HepG2 (cell line): ENCODE results near the gene NDUFS2. TPM values are rescaled to one million over a fixed set of nuclear protein-coding genes. Genes with fewer than 3 reads are reported as not detected.

Source experiments
- ATF7 ChIP-seq, 2 experiments: fragments of 450-650 bp in 1 of 2; sonication (generic) in 1 of 2; formaldehyde crosslinking in 1 of 2; IDR thresholded peaks; 2 replicates each; pipeline versions ENCODE4 v1.4.0 to v1.6.1; 2016 to 2020; ENCODE audit warnings: antibody characterized with exemption in 1 of 2, mild to moderate bottlenecking in 1 of 2, missing genetic modification reagents in 1 of 2
- ELF1 ChIP-seq: sonication (generic); formaldehyde crosslinking; IDR thresholded peaks from 2 replicates; pipeline ENCODE4 v1.4.0; 2020; ENCODE audit warnings: missing genetic modification reagents
- FOXJ3 ChIP-seq: sonication (generic); formaldehyde crosslinking; IDR thresholded peaks from 2 replicates; pipeline ENCODE4 v1.4.0; 2020; ENCODE audit warnings: missing genetic modification reagents, mild to moderate bottlenecking, borderline replicate concordance
- IKZF1 ChIP-seq: fragments of 450-650 bp; IDR thresholded peaks from 2 replicates; pipeline ENCODE4 v1.7.1; 2016
- KLF15 ChIP-seq: sonication (generic); formaldehyde crosslinking; IDR thresholded peaks from 2 replicates; pipeline ENCODE4 v1.8.1; 2023; ENCODE audit warnings: borderline replicate concordance, mild to moderate bottlenecking, inconsistent platforms, missing genetic modification reagents, mixed read lengths
- MXI1 ChIP-seq: IDR thresholded peaks from 3 replicates; pipeline ENCODE4 v1.6.1; 2012; ENCODE audit warnings: low read depth, low read length, inconsistent platforms, borderline replicate concordance
- NFRKB ChIP-seq: fragments of 450-650 bp; IDR thresholded peaks from 2 replicates; pipeline ENCODE4 v1.6.1; 2017
- PCBP1 ChIP-seq: fragments of 200-400 bp; formaldehyde crosslinking; IDR thresholded peaks from 2 replicates; pipeline ENCODE4 v1.6.1; 2017; ENCODE audit warnings: mild to moderate bottlenecking, low read depth, low read length, borderline replicate concordance
- POLR2G ChIP-seq: fragments of 200-400 bp; formaldehyde crosslinking; IDR thresholded peaks from 2 replicates; pipeline ENCODE4 v1.6.1; 2018; ENCODE audit warnings: mild to moderate bottlenecking, low read depth, low read length, moderate library complexity
- RELA ChIP-seq: sonication (generic); formaldehyde crosslinking; IDR thresholded peaks from 2 replicates; pipeline ENCODE4 v1.4.0; 2020; ENCODE audit warnings: missing genetic modification reagents
- ZMYM3 ChIP-seq: sonication (generic); formaldehyde crosslinking; IDR thresholded peaks from 2 replicates; pipeline ENCODE4 v1.5.1; 2020; ENCODE audit warnings: mild to moderate bottlenecking, missing genetic modification reagents
- ZMYM4 ChIP-seq: sonication (generic); formaldehyde crosslinking; IDR thresholded peaks from 2 replicates; pipeline ENCODE4 v1.8.1; 2023; ENCODE audit warnings: mild to moderate bottlenecking, missing genetic modification reagents
- ZNF33A ChIP-seq: sonication (generic); formaldehyde crosslinking; IDR thresholded peaks from 2 replicates; pipeline ENCODE4 v1.5.1; 2020; ENCODE audit warnings: missing genetic modification reagents, mild to moderate bottlenecking, moderate library complexity, borderline replicate concordance
- ZNF430 ChIP-seq: sonication (generic); formaldehyde crosslinking; IDR thresholded peaks from 2 replicates; pipeline ENCODE4 v1.9.0; 2021; ENCODE audit warnings: mild to moderate bottlenecking, missing genetic modification reagents
- ZNF460 ChIP-seq: sonication (generic); formaldehyde crosslinking; IDR thresholded peaks from 2 replicates; pipeline ENCODE4 v1.5.1; 2020; ENCODE audit warnings: missing genetic modification reagents, mild to moderate bottlenecking, borderline replicate concordance
- ZNF776 ChIP-seq: sonication (generic); formaldehyde crosslinking; IDR thresholded peaks from 2 replicates; pipeline ENCODE4 v1.4.0; 2020; ENCODE audit warnings: mild to moderate bottlenecking, missing genetic modification reagents
- polyA plus RNA-seq, 8 experiments: library from polyadenylated mRNA; depleted of rRNA in 3 of 8; stranded (reverse) in 7 of 8; unstranded in 1 of 8; fragments of >200 nt; fragmentation: Illumina TruSeq in 4 of 8; extraction: Trizol in 4 of 8; gene quantifications; 2 replicates each; pipeline versions ENCODE4 v1.2.1 to v1.2.3, GENCODE V29; 2011 to 2016; ENCODE audit warnings: low read depth in 4 of 8, missing spikeins in 1 of 8, mixed read lengths in 1 of 8; ENCODE audit not compliant: insufficient read depth in 1 of 8
- total RNA-seq, 5 experiments: library from RNA; depleted of rRNA; stranded (reverse); fragments of >200 nt; fragmentation: Illumina TruSeq; extraction: Trizol; gene quantifications; 2 replicates each; pipeline ENCODE4 v1.2.3, GENCODE V29; 2016; ENCODE audit warnings: low read depth in 1 of 5
- TF ChIP-seq, protein P1 (sequence below): IDR thresholded peaks from 2 replicates; pipeline ENCODE4 v1.6.1; 2016; ENCODE audit warnings: missing genetic modification reagents, missing compliant biosample characterization
- TF ChIP-seq, protein P2 (sequence below): sonication (generic); formaldehyde crosslinking; IDR thresholded peaks from 2 replicates; pipeline ENCODE4 v1.8.1; 2023; ENCODE audit warnings: mild to moderate bottlenecking, missing genetic modification reagents
- TF ChIP-seq, protein P3 (sequence below): sonication (generic); formaldehyde crosslinking; IDR thresholded peaks from 2 replicates; pipeline ENCODE4 v1.4.0; 2020; ENCODE audit warnings: missing genetic modification reagents
- TF ChIP-seq, protein P4 (sequence below): IDR thresholded peaks from 2 replicates; pipeline ENCODE4 v1.6.1; 2016; ENCODE audit warnings: low read depth

NDUFS2 gene
- total and polyA plus RNA-seq, 2 of the 13 experiments (the other 11 are each of a cell fraction or from before 2014, with no cell fraction given): 89.9 to 118 TPM

DNA sequence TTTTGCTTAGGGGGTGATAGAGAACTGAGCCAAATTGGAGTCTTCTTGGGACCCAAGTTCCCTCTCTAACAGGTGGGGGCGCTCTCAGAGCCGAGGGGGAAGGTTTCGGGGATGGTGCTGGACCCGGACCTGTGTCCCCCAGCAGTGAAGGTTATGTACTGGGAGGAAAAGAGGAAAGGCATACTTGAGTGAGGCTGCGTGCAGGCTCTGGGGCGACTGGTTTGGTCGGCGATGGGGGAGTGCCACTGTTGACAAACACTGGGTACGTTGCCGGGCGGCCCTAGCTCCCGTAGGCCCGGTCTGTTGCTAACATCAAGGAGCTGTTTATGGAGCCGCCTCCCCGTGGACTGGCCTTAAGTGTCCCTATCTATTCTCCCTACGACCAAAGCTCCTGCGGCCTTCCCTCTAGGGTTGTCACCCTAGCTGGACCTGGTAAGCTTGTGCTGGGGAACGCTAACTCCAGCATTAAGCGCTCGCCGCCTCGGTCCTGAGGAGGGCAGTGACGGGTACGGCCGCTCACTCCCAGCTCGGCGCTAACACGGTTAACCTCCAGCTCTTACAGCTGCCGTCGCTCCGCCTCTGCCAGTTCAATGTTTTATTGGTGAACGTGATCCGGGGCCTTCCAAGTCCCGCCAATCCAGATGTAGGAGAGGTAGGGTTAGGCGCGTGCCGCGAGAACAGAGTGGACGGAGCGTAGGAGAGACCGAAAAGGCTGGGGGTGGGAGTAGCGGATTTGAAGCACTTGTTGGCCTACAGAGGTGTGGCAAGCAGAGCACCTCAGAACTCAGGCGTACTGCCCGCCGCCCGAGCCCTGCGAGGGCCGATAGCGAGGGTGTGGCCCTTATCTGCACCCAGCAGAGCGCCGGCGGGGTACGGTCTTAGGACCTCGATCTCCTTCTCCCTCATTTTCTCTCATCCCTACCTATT is 36.2 kb upstream of the NDUFS2 start, which contains the start of gene PPOX (continued):
- TF ChIP-seq MXI1 (peak; percentile 71; the same call in 1 of the 3 replicates), NFRKB (no peak), IKZF1 (no peak), ELF1 (CRISPR knock-in tag) (no peak), ZNF776 (CRISPR knock-in tag) (0 out of 2 replicates have a peak, but pooled peaks have one; percentile 44), KLF15 (no peak; the same call in 1 of the 2 replicates), ZNF460 (CRISPR knock-in tag) (no peak; the same call in 1 of the 2 replicates), ATF7 (IDR thresholded peaks at IDR 0.05) (no peak), ATF7 (CRISPR knock-in tag; IDR thresholded peaks at IDR 0.05) (no peak), PCBP1 (no peak), ZNF430 (CRISPR knock-in tag) (peak; percentile 48; the same call in 1 of the 2 replicates), RELA (CRISPR knock-in tag) (no peak), ZMYM4 (CRISPR knock-in tag) (peak; percentile 92), ZNF33A (CRISPR knock-in tag) (no peak), ZMYM3 (CRISPR knock-in tag) (no peak), POLR2G (peak; percentile 74), FOXJ3 (0 out of 2 replicates have a peak, but pooled peaks have one; percentile 44)
- TF ChIP-seq, protein P1, sequence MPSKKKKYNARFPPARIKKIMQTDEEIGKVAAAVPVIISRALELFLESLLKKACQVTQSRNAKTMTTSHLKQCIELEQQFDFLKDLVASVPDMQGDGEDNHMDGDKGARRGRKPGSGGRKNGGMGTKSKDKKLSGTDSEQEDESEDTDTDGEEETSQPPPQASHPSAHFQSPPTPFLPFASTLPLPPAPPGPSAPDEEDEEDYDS (CRISPR knock-in tag): peak; percentile 73
- TF ChIP-seq, protein P2, sequence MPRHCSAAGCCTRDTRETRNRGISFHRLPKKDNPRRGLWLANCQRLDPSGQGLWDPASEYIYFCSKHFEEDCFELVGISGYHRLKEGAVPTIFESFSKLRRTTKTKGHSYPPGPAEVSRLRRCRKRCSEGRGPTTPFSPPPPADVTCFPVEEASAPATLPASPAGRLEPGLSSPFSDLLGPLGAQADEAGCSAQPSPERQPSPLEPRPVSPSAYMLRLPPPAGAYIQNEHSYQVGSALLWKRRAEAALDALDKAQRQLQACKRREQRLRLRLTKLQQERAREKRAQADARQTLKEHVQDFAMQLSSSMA: 0 out of 2 replicates have a peak, but pooled peaks have one; percentile 11
- TF ChIP-seq, protein P3, sequence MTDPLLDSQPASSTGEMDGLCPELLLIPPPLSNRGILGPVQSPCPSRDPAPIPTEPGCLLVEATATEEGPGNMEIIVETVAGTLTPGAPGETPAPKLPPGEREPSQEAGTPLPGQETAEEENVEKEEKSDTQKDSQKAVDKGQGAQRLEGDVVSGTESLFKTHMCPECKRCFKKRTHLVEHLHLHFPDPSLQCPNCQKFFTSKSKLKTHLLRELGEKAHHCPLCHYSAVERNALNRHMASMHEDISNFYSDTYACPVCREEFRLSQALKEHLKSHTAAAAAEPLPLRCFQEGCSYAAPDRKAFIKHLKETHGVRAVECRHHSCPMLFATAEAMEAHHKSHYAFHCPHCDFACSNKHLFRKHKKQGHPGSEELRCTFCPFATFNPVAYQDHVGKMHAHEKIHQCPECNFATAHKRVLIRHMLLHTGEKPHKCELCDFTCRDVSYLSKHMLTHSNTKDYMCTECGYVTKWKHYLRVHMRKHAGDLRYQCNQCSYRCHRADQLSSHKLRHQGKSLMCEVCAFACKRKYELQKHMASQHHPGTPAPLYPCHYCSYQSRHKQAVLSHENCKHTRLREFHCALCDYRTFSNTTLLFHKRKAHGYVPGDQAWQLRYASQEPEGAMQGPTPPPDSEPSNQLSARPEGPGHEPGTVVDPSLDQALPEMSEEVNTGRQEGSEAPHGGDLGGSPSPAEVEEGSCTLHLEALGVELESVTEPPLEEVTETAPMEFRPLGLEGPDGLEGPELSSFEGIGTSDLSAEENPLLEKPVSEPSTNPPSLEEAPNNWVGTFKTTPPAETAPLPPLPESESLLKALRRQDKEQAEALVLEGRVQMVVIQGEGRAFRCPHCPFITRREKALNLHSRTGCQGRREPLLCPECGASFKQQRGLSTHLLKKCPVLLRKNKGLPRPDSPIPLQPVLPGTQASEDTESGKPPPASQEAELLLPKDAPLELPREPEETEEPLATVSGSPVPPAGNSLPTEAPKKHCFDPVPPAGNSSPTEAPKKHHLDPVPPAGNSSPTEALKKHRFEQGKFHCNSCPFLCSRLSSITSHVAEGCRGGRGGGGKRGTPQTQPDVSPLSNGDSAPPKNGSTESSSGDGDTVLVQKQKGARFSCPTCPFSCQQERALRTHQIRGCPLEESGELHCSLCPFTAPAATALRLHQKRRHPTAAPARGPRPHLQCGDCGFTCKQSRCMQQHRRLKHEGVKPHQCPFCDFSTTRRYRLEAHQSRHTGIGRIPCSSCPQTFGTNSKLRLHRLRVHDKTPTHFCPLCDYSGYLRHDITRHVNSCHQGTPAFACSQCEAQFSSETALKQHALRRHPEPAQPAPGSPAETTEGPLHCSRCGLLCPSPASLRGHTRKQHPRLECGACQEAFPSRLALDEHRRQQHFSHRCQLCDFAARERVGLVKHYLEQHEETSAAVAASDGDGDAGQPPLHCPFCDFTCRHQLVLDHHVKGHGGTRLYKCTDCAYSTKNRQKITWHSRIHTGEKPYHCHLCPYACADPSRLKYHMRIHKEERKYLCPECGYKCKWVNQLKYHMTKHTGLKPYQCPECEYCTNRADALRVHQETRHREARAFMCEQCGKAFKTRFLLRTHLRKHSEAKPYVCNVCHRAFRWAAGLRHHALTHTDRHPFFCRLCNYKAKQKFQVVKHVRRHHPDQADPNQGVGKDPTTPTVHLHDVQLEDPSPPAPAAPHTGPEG (CRISPR knock-in tag): peak; percentile 78; the same call in 1 of the 2 replicates
- TF ChIP-seq, protein P4, sequence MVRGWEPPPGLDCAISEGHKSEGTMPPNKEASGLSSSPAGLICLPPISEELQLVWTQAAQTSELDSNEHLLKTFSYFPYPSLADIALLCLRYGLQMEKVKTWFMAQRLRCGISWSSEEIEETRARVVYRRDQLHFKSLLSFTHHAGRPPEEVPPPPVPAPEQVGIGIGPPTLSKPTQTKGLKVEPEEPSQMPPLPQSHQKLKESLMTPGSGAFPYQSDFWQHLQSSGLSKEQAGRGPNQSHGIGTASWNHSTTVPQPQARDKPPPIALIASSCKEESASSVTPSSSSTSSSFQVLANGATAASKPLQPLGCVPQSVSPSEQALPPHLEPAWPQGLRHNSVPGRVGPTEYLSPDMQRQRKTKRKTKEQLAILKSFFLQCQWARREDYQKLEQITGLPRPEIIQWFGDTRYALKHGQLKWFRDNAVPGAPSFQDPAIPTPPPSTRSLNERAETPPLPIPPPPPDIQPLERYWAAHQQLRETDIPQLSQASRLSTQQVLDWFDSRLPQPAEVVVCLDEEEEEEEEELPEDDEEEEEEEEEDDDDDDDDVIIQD (CRISPR knock-in tag): no peak
